ENCODE data around the gene SMAD1.

- TF ChIP-seq, protein P1, sequence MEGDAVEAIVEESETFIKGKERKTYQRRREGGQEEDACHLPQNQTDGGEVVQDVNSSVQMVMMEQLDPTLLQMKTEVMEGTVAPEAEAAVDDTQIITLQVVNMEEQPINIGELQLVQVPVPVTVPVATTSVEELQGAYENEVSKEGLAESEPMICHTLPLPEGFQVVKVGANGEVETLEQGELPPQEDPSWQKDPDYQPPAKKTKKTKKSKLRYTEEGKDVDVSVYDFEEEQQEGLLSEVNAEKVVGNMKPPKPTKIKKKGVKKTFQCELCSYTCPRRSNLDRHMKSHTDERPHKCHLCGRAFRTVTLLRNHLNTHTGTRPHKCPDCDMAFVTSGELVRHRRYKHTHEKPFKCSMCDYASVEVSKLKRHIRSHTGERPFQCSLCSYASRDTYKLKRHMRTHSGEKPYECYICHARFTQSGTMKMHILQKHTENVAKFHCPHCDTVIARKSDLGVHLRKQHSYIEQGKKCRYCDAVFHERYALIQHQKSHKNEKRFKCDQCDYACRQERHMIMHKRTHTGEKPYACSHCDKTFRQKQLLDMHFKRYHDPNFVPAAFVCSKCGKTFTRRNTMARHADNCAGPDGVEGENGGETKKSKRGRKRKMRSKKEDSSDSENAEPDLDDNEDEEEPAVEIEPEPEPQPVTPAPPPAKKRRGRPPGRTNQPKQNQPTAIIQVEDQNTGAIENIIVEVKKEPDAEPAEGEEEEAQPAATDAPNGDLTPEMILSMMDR (IDR thresholded peaks at IDR 0.05): no peak
- no peak for TF ChIP-seq EZH2phosphoT487 (IDR thresholded peaks at IDR 0.05)
These were observed 222 bp downstream of the SMAD1 start for GRCh38 chr4:145481942-145482208.
